HEK293 (cell line): ENCODE results near the gene PSEN2.

Experiments
- CTCF ChIA-PET: fragments of 350-600 bp; formaldehyde crosslinking; extraction: SDS; loops from one replicate; lab custom pipeline; 2021; ENCODE audit warnings: antibody characterized with exemption; lab: Yijun Ruan, JAX
- POLR2A ChIA-PET: fragments of 300-600 bp; formaldehyde crosslinking; extraction: SDS; loops from one replicate; lab custom pipeline; 2020; ENCODE audit warnings: antibody characterized with exemption, inconsistent platforms; lab: Yijun Ruan, JAX
- H3K27ac ChIP-seq: fragments of 200-500 bp; sonication (Bioruptor generic); 2 replicates; pipeline ENCODE4 v1.5.1; 2014; ENCODE audit warnings: low read depth, low read length, control low read depth, inconsistent platforms; ENCODE audit errors: extremely low read depth
- H3K36me3 ChIP-seq, 2 experiments: fragments of 200-500 bp in 1 of 2; sonication (Bioruptor generic) in 1 of 2; 1 replicate in 1 of 2; 2 replicates in 1 of 2; pipeline ENCODE4 v1.5.1; 2014 to 2017; ENCODE audit warnings: inconsistent platforms in 2 of 2, low read length in 2 of 2; ENCODE audit not compliant: control insufficient read depth in 2 of 2, insufficient read depth in 1 of 2
- H3K4me1 ChIP-seq: fragments of 200-500 bp; sonication (Bioruptor generic); 2 replicates; pipeline ENCODE4 v1.5.1; 2014; ENCODE audit warnings: mild to moderate bottlenecking, low read length, inconsistent platforms; ENCODE audit not compliant: control insufficient read depth, insufficient read depth
- H3K4me3 ChIP-seq: 2 replicates; pipeline ENCODE4 v1.5.1; 2011; ENCODE audit warnings: low read depth, mild to moderate bottlenecking, control low read depth, low read length, moderate library complexity
- H3K9me3 ChIP-seq: fragments of 200-500 bp; sonication (Bioruptor generic); 2 replicates; pipeline ENCODE4 v1.5.1; 2014; ENCODE audit warnings: low read depth, low read length, inconsistent platforms; ENCODE audit not compliant: control insufficient read depth, insufficient read depth
- GLI4 ChIP-seq: fragments of 450-650 bp; formaldehyde crosslinking; IDR thresholded peaks from 2 replicates; pipeline ENCODE4 v1.5.1; 2016; ENCODE audit warnings: missing biosample characterization, missing genetic modification characterization
- HOXC10 ChIP-seq: sonication (generic); formaldehyde crosslinking; IDR thresholded peaks from 2 replicates; pipeline ENCODE4 v1.8.1; 2023; ENCODE audit warnings: mild to moderate bottlenecking, missing genetic modification reagents
- KLF16 ChIP-seq: fragments of 450-650 bp; formaldehyde crosslinking; IDR thresholded peaks from 2 replicates; pipeline ENCODE4 v1.5.1; 2017; ENCODE audit warnings: missing biosample characterization, missing genetic modification characterization
- KLF9 ChIP-seq: fragments of 450-650 bp; formaldehyde crosslinking; IDR thresholded peaks from 2 replicates; pipeline ENCODE4 v1.5.1; 2016; ENCODE audit warnings: missing biosample characterization, missing genetic modification characterization, low read depth
- YY1 ChIP-seq: fragments of 450-650 bp; formaldehyde crosslinking; IDR thresholded peaks from 2 replicates; pipeline ENCODE4 v1.5.1; 2018; ENCODE audit warnings: missing biosample characterization, missing genetic modification characterization
- ZNF138 ChIP-seq: fragments of 450-650 bp; formaldehyde crosslinking; IDR thresholded peaks from 2 replicates; pipeline ENCODE4 v1.5.1; 2016; ENCODE audit warnings: missing biosample characterization, missing genetic modification characterization, borderline replicate concordance
- ZNF223 ChIP-seq: fragments of 450-650 bp; formaldehyde crosslinking; IDR thresholded peaks from 2 replicates; pipeline ENCODE4 v1.5.1; 2016; ENCODE audit warnings: missing biosample characterization, missing genetic modification characterization
- ZNF391 ChIP-seq: fragments of 450-650 bp; formaldehyde crosslinking; IDR thresholded peaks from 2 replicates; pipeline ENCODE4 v1.5.1; 2016; ENCODE audit warnings: low read depth, missing biosample characterization, missing genetic modification characterization, borderline replicate concordance
- ZNF433 ChIP-seq: fragments of 450-650 bp; formaldehyde crosslinking; IDR thresholded peaks from 2 replicates; pipeline ENCODE4 v1.5.1; 2016; ENCODE audit warnings: missing biosample characterization, missing genetic modification characterization, low read depth
- ZNF530 ChIP-seq: fragments of 450-650 bp; formaldehyde crosslinking; IDR thresholded peaks from 2 replicates; pipeline ENCODE4 v1.5.1; 2016; ENCODE audit warnings: low read depth, missing biosample characterization, missing genetic modification characterization
- ZNF548 ChIP-seq: fragments of 450-650 bp; formaldehyde crosslinking; IDR thresholded peaks from 2 replicates; pipeline ENCODE4 v1.5.1; 2016; ENCODE audit warnings: missing biosample characterization, missing genetic modification characterization
- ZNF555 ChIP-seq: fragments of 450-650 bp; formaldehyde crosslinking; conservative IDR thresholded peaks from 2 replicates; pipeline ENCODE4 v1.5.1; 2017; ENCODE audit warnings: missing biosample characterization, mild to moderate bottlenecking, missing genetic modification characterization, inconsistent platforms
- ZNF626 ChIP-seq: fragments of 450-650 bp; sonication (Bioruptor Pico); formaldehyde crosslinking; IDR thresholded peaks from 2 replicates; pipeline ENCODE4 v1.5.1; 2018; ENCODE audit warnings: missing biosample characterization, missing genetic modification characterization, inconsistent platforms
- ZNF654 ChIP-seq: fragments of 450-650 bp; formaldehyde crosslinking; IDR thresholded peaks from 2 replicates; pipeline ENCODE4 v1.5.1; 2016; ENCODE audit warnings: low read depth, missing biosample characterization, missing genetic modification characterization
- ZNF677 ChIP-seq: fragments of 450-650 bp; IDR thresholded peaks from 2 replicates; pipeline ENCODE4 v1.5.0; 2018; ENCODE audit warnings: missing biosample characterization, mild to moderate bottlenecking, missing genetic modification characterization, moderate library complexity
- ZNF704 ChIP-seq: fragments of 450-650 bp; formaldehyde crosslinking; IDR thresholded peaks from 2 replicates; pipeline ENCODE4 v1.5.1; 2016; ENCODE audit warnings: missing biosample characterization, missing genetic modification characterization
- ZNF776 ChIP-seq: fragments of 450-650 bp; formaldehyde crosslinking; IDR thresholded peaks from 2 replicates; pipeline ENCODE4 v1.5.0; 2017; ENCODE audit warnings: missing biosample characterization, missing genetic modification characterization, borderline replicate concordance
- TF ChIP-seq, protein P1 (sequence below): fragments of 450-650 bp; formaldehyde crosslinking; IDR thresholded peaks from 2 replicates; pipeline ENCODE4 v1.5.1; 2016; ENCODE audit warnings: missing biosample characterization, missing genetic modification characterization
- TF ChIP-seq, protein P2 (sequence below): fragments of 450-650 bp; formaldehyde crosslinking; IDR thresholded peaks from 2 replicates; pipeline ENCODE4 v1.5.1; 2016; ENCODE audit warnings: missing biosample characterization, missing genetic modification characterization

Gene PSEN2

GRCh38 chr1:226919995-226920394 is 49.6 kb downstream of the PSEN2 start:
- ChIA-PET POLR2A (no interaction called here), CTCF (interaction anchor here (0.5 to 1.5 kb wide), 3 partner anchors 31 to 351 kb away, joined by 3 to 4 read pairs (median 3); no protein-coding TSS in a partner anchor)
- no peak overlapping the region for H3K27ac ChIP-seq
- no peak for TF ChIP-seq ZNF654 (tag by site-specific recombination)
- TF ChIP-seq GLI4: no peak
- no peak for TF ChIP-seq ZNF677 (tag by site-specific recombination)
- TF ChIP-seq, protein P1, sequence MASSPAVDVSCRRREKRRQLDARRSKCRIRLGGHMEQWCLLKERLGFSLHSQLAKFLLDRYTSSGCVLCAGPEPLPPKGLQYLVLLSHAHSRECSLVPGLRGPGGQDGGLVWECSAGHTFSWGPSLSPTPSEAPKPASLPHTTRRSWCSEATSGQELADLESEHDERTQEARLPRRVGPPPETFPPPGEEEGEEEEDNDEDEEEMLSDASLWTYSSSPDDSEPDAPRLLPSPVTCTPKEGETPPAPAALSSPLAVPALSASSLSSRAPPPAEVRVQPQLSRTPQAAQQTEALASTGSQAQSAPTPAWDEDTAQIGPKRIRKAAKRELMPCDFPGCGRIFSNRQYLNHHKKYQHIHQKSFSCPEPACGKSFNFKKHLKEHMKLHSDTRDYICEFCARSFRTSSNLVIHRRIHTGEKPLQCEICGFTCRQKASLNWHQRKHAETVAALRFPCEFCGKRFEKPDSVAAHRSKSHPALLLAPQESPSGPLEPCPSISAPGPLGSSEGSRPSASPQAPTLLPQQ (tag by site-specific recombination): no peak
- TF ChIP-seq ZNF530 (tag by site-specific recombination): no peak
- no peak for TF ChIP-seq KLF16 (tag by site-specific recombination)
- H3K4me1 ChIP-seq: no peaks in the 10 kb centered on the region
- no peaks in the 10 kb centered on the region for H3K9me3 ChIP-seq
- no peak overlapping the region for H3K4me3 ChIP-seq
- peaks cover 0 to 22% of the 10 kb centered on the region in 2 experiments; a peak in 1 of 3 replicates for H3K36me3 ChIP-seq

- ChIA-PET POLR2A (no interaction called here), CTCF (interaction anchor here (0.5 to 2.3 kb wide), 4 partner anchors 8 to 351 kb away, joined by 3 to 6 read pairs (median 4); no protein-coding TSS in a partner anchor)
- Histone ChIP-seq H3K36me3 (peaks cover 0 to 22% of the 10 kb centered on the region in 2 experiments; a peak in 1 of 3 replicates), H3K9me3 (no peaks in the 10 kb centered on the region), H3K27ac (no peak overlapping the region), H3K4me3 (no peak overlapping the region), H3K4me1 (no peaks in the 10 kb centered on the region)
- TF ChIP-seq ZNF223 (tag by site-specific recombination): no peak
- TF ChIP-seq, protein P2, sequence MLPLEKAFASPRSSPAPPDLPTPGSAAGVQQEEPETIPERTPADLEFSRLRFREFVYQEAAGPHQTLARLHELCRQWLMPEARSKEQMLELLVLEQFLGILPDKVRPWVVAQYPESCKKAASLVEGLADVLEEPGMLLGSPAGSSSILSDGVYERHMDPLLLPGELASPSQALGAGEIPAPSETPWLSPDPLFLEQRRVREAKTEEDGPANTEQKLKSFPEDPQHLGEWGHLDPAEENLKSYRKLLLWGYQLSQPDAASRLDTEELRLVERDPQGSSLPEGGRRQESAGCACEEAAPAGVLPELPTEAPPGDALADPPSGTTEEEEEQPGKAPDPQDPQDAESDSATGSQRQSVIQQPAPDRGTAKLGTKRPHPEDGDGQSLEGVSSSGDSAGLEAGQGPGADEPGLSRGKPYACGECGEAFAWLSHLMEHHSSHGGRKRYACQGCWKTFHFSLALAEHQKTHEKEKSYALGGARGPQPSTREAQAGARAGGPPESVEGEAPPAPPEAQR (tag by site-specific recombination): no peak
Observed at GRCh38 chr1:226920446-226920894, 50.1 kb downstream of the PSEN2 start.

- no peaks in the 10 kb centered on the region for H3K9me3 ChIP-seq
- ChIA-PET CTCF (interaction anchor here (0.6 to 2.3 kb wide), 4 partner anchors 9 to 1421 kb away, joined by 3 to 6 read pairs (median 4); no protein-coding TSS in a partner anchor), POLR2A (interaction anchor here (2.1 kb wide), 1 partner anchor 19 kb away, joined by 6 read pairs; the partner anchor contains the start of gene COQ8A)
- no peak overlapping the region for H3K27ac ChIP-seq
- H3K4me3 ChIP-seq: no peak overlapping the region
- peaks cover 0 to 22% of the 10 kb centered on the region in 2 experiments; a peak in 1 of 3 replicates for H3K36me3 ChIP-seq
- no peaks in the 10 kb centered on the region for H3K4me1 ChIP-seq
- TF ChIP-seq ZNF776: no peak
- no peak for TF ChIP-seq ZNF704 (tag by site-specific recombination)
- TF ChIP-seq HOXC10 (CRISPR knock-in tag): no peak
- no peak for TF ChIP-seq ZNF548
- TF ChIP-seq KLF9 (tag by site-specific recombination): no peak
- no peak for TF ChIP-seq ZNF391 (tag by site-specific recombination)
- TF ChIP-seq ZNF626 (tag by site-specific recombination): no peak
- no peak for TF ChIP-seq ZNF433
- TF ChIP-seq ZNF555 (tag by site-specific recombination): no peak
- no peak for TF ChIP-seq YY1
- TF ChIP-seq ZNF138: no peak
Observed at GRCh38 chr1:226921504-226921903, 51.1 kb downstream of the PSEN2 start.
